ENCODE data around the gene PCYT2.
"Not testable (repeated sequence)": the region's sequence is repeated elsewhere in the genome, so short reads cannot be mapped to it uniquely, and the experiment has no call there.

The PCYT2 gene

DNA sequence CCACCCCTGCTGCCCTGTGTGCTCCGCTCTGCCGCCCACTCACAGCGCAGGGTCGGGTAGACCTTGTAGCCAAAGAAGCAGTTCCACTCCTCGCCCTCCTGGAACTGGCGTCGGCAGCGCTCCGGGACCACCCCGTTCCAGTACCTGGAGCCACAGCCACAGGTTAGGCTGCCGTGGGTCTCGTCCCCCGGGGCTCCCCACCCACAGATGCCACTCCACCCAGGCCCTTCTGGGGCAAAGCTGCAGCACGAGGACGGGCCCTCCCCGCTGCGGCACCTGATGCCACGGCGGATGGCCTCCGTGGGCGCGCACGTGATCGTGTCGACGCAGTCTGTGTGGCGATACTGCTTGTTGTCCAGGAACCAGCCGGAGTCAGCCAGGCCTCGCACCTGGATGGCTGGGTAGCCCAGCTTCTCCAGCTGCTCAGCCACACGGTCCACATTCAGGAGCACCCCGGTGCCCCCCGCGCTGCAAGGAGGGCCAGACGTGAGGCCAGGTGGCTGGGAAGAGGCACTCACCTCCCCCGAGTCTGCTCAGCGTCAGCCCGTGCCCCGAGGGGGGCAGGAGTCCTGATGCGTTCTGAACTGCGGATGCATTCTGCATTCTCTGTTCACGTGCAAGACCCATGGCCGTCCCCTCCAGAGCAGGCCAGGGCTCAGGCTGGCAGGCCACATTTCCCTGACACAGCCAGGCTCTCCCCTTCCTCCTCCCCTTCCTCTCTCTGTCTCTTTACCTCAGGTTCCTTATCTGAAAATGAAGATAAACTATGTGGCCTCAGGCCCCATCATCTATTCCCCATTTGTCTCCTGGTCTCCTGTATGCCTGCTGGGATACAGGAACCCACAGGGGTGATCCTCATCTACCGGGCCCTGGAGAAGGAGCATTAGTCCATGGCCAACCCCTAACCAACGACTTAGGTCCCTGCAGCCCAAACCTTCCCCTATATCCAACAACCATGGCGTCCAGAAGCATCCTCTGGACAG, 45.7 kb upstream of the PCYT2 start:
- H3K4me1 ChIP-seq (ENCODE audit: control extremely low read depth in 1 of 4, control insufficient read depth in 4 of 4, insufficient read depth in 4 of 4, low read length in 3 of 4): peaks cover 0 to 30% (median 23%) of the 10 kb centered on the region in 4 experiments
- H3K27ac ChIP-seq (ENCODE audit: insufficient read depth in 1 of 2, low read depth in 1 of 2, low read length in 2 of 2, poor library complexity in 1 of 2, severe bottlenecking in 2 of 2): no peak overlapping the region
- WGBS (ENCODE audit: insufficient coverage): 93% methylated on average over 44 of the region's 45 CpGs
- ChIA-PET CTCF (interaction anchor here (1.6 to 4.1 kb wide), 2 partner anchors 59 to 64 kb away, joined by 4 to 28 read pairs; no protein-coding TSS in a partner anchor), POLR2A (no interaction called here)
- no peaks in the 10 kb centered on the region for H3K36me3 ChIP-seq (ENCODE audit: control insufficient read depth in 4 of 4, insufficient read depth in 4 of 4, low read length in 3 of 4)
- no peaks in the 10 kb centered on the region for H3K9me3 ChIP-seq (ENCODE audit: control extremely low read depth in 1 of 5, control insufficient read depth in 4 of 5, insufficient read depth in 2 of 5, low read depth in 1 of 5, low read length in 4 of 5)
- peaks cover 0 to 41% (median 9%) of the 10 kb centered on the region in 5 experiments for H3K27me3 ChIP-seq (replicated peaks in 2 of 5; ENCODE audit: control insufficient read depth in 4 of 5, insufficient read depth in 5 of 5, low read length in 4 of 5)
- H3K4me3 ChIP-seq (ENCODE audit: control insufficient read depth in 1 of 7, extremely low read depth in 1 of 7, insufficient read depth in 4 of 7, low read depth in 2 of 7, low read length in 6 of 7): no peak overlapping the region
- no peak for DNase-seq

- 100% methylated on average over 7 of the region's 13 CpGs for WGBS (ENCODE audit: insufficient coverage)
- H3K9me3 ChIP-seq (ENCODE audit: control extremely low read depth in 1 of 5, control insufficient read depth in 4 of 5, insufficient read depth in 2 of 5, low read depth in 1 of 5, low read length in 4 of 5): no peaks in the 10 kb centered on the region
- H3K27me3 ChIP-seq (replicated peaks in 2 of 5; ENCODE audit: control insufficient read depth in 4 of 5, insufficient read depth in 5 of 5, low read length in 4 of 5): peaks cover 0 to 34% (median 9%) of the 10 kb centered on the region in 5 experiments
- no peak overlapping the region for H3K27ac ChIP-seq (ENCODE audit: insufficient read depth in 1 of 2, low read depth in 1 of 2, low read length in 2 of 2, poor library complexity in 1 of 2, severe bottlenecking in 2 of 2)
- no peak overlapping the region for H3K4me3 ChIP-seq (ENCODE audit: control insufficient read depth in 1 of 7, extremely low read depth in 1 of 7, insufficient read depth in 4 of 7, low read depth in 2 of 7, low read length in 6 of 7)
- ChIA-PET CTCF (interaction anchor here (1.1 to 4.1 kb wide), 7 partner anchors 10 to 74 kb away, joined by 3 to 28 read pairs (median 3); no protein-coding TSS in a partner anchor), POLR2A (no interaction called here)
- DNase-seq: no peak
- no peaks in the 10 kb centered on the region for H3K36me3 ChIP-seq (ENCODE audit: control insufficient read depth in 4 of 4, insufficient read depth in 4 of 4, low read length in 3 of 4)
- peaks cover 0 to 28% (median 19%) of the 10 kb centered on the region in 4 experiments for H3K4me1 ChIP-seq (ENCODE audit: control extremely low read depth in 1 of 4, control insufficient read depth in 4 of 4, insufficient read depth in 4 of 4, low read length in 3 of 4)
These were observed 44.8 kb upstream of the PCYT2 start for GRCh38 chr17:81955756-81956544.

DNA sequence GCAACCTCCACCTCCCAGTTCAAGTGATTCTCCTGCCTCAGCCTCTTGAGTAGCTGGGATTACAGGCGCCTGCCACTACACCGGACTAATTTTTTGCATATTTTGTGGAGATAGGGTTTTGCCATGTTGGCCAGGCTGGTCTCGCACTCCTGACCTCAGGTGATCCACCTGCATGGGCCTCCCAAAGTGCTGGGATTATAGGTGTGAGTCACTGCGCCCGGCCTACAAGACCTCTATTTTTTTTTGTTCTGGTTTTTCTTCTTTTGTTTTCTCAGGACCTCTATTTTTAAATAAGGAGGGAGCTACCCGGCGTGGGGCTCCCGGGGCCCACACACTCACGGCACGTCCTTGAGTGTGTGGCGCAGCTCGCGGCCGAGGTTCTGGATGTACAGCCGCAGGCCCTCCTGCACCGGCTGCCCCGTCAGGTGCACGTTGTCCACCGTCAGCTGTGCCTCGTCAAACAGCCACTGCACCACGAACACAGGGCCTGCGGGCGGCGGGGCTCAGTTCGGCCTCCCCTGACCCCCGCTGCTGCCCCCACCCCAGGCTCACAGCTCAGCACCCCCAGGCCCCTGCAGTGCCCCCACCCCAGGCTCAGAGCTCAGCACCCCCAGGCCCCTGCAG, 44.0 kb upstream of the PCYT2 start:
- H3K27ac ChIP-seq (ENCODE audit: insufficient read depth in 1 of 2, low read depth in 1 of 2, low read length in 2 of 2, poor library complexity in 1 of 2, severe bottlenecking in 2 of 2): no peak overlapping the region
- POLR2A ChIA-PET: interaction anchor here (0.6 to 0.9 kb wide), 3 partner anchors 11 to 89 kb away, joined by 3 to 7 read pairs (median 3); no protein-coding TSS in a partner anchor
- WGBS (ENCODE audit: insufficient coverage): 97% methylated on average over 15 of the region's 26 CpGs
- no peaks in the 10 kb centered on the region for H3K36me3 ChIP-seq (ENCODE audit: control insufficient read depth in 4 of 4, insufficient read depth in 4 of 4, low read length in 3 of 4)
- H3K4me3 ChIP-seq (ENCODE audit: control insufficient read depth in 1 of 7, extremely low read depth in 1 of 7, insufficient read depth in 4 of 7, low read depth in 2 of 7, low read length in 6 of 7): no peak overlapping the region
- H3K4me1 ChIP-seq (ENCODE audit: control extremely low read depth in 1 of 4, control insufficient read depth in 4 of 4, insufficient read depth in 4 of 4, low read length in 3 of 4): peaks cover 0 to 22% (median 14%) of the 10 kb centered on the region in 4 experiments
- H3K27me3 ChIP-seq (replicated peaks in 2 of 5; ENCODE audit: control insufficient read depth in 4 of 5, insufficient read depth in 5 of 5, low read length in 4 of 5): peaks cover 0 to 26% (median 9%) of the 10 kb centered on the region in 5 experiments
- CTCF ChIA-PET: interaction anchor here (0.9 to 4.1 kb wide), 9 partner anchors 9 to 75 kb away, joined by 3 to 28 read pairs (median 3); no protein-coding TSS in a partner anchor
- no peaks in the 10 kb centered on the region for H3K9me3 ChIP-seq (ENCODE audit: control extremely low read depth in 1 of 5, control insufficient read depth in 4 of 5, insufficient read depth in 2 of 5, low read depth in 1 of 5, low read length in 4 of 5)
- DNase-seq: no peak

DNA sequence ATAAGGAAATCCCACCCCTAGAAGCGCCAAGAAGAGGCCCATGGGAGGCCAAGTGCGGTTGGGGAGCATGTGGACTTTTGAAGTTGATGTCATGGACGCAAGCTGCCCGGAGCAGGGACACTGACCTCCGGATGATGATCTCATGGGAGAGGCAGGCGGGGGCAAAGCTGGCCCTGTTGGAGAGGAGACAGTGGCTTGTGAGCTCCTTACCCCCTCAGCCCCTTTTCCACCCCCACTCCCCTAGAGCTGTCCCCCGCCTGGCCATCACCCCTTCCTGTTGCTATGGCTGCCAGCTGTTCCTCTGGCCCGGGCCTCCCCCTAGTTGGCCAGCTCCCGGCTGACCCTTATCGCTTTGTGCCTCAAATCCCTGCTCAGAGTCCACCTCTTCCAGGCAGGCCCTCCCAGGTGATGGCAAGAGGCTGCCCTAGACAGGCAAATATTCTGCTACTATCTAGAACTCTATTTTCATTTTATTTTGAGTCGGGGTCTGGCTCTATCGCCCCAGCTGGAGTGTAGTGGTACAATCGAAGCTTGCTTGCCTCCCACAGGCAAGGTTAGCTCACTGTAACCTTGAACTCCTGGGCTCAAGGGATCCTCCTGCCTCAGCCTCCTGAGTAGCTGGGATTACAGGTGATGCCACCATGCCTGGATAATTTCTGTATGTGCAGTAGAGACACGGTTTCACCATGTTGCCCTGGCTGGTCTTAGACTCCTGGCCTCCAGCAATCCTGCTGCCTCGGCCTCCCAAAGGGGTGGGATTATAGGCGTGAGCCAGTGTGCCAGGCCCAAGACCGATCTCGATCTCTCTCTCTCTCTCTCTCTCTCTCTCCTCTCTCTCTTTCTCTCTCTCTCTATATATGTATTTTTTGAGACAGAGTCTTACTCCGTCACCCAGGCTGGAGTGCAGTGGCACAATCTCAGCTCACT, 43.2 kb upstream of the PCYT2 start:
- Histone ChIP-seq H3K9me3 (ENCODE audit: control extremely low read depth in 1 of 5, control insufficient read depth in 4 of 5, insufficient read depth in 2 of 5, low read depth in 1 of 5, low read length in 4 of 5) (no peaks in the 10 kb centered on the region), H3K27me3 (replicated peaks in 2 of 5; ENCODE audit: control insufficient read depth in 4 of 5, insufficient read depth in 5 of 5, low read length in 4 of 5) (peaks cover 0 to 20% (median 9%) of the 10 kb centered on the region in 5 experiments), H3K4me1 (ENCODE audit: control extremely low read depth in 1 of 4, control insufficient read depth in 4 of 4, insufficient read depth in 4 of 4, low read length in 3 of 4) (peaks cover 0 to 15% (median 8%) of the 10 kb centered on the region in 4 experiments), H3K36me3 (ENCODE audit: control insufficient read depth in 4 of 4, insufficient read depth in 4 of 4, low read length in 3 of 4) (no peaks in the 10 kb centered on the region), H3K4me3 (ENCODE audit: control insufficient read depth in 1 of 7, extremely low read depth in 1 of 7, insufficient read depth in 4 of 7, low read depth in 2 of 7, low read length in 6 of 7) (no peak overlapping the region), H3K27ac (ENCODE audit: insufficient read depth in 1 of 2, low read depth in 1 of 2, low read length in 2 of 2, poor library complexity in 1 of 2, severe bottlenecking in 2 of 2) (no peak overlapping the region)
- CTCF ChIA-PET: interaction anchor here (0.9 to 4.1 kb wide), 14 partner anchors 8 to 221 kb away, joined by 3 to 28 read pairs (median 3); no protein-coding TSS in a partner anchor
- POLR2A ChIA-PET: interaction anchor here (0.6 to 0.9 kb wide), 3 partner anchors 12 to 88 kb away, joined by 3 to 7 read pairs (median 3); no protein-coding TSS in a partner anchor
- 89% methylated on average over 16 of the region's 19 CpGs for WGBS (ENCODE audit: insufficient coverage)
- DNase-seq: no peak

DNA sequence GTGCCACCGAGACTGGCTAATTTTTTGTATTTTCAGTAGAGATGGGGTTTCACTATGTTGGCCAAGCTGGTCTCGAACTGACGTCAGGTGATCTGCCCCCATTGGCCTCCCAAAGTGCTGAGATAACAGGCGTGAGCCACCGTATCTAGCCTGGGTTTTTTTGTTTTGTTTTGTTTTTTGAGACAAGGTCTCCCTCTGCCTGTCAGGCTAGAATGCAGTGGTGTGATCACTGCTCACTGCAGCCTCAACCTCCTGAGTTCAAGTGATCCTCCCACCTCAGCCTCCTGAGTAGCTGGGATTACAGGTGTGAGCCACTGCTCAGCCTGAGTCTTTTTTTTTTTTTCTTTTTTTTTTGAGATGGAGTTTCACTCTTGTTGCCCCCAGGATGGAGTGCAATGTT, 42.2 kb upstream of the PCYT2 start:
- H3K9me3 ChIP-seq (ENCODE audit: control extremely low read depth in 1 of 5, control insufficient read depth in 4 of 5, insufficient read depth in 2 of 5, low read depth in 1 of 5, low read length in 4 of 5); H3K4me3 ChIP-seq (ENCODE audit: control insufficient read depth in 1 of 7, extremely low read depth in 1 of 7, insufficient read depth in 4 of 7, low read depth in 2 of 7, low read length in 6 of 7); H3K27ac ChIP-seq (ENCODE audit: insufficient read depth in 1 of 2, low read depth in 1 of 2, low read length in 2 of 2, poor library complexity in 1 of 2, severe bottlenecking in 2 of 2); H3K36me3 ChIP-seq (ENCODE audit: control insufficient read depth in 4 of 4, insufficient read depth in 4 of 4, low read length in 3 of 4); DNase-seq: not testable (repeated sequence)
- H3K27me3 ChIP-seq (replicated peaks in 2 of 5; ENCODE audit: control insufficient read depth in 4 of 5, insufficient read depth in 5 of 5, low read length in 4 of 5): peaks cover 0 to 10% (median 3%) of the 10 kb centered on the region in 5 experiments
- H3K4me1 ChIP-seq (ENCODE audit: control extremely low read depth in 1 of 4, control insufficient read depth in 4 of 4, insufficient read depth in 4 of 4, low read length in 3 of 4): peaks cover 0 to 12% (median 4%) of the 10 kb centered on the region in 4 experiments
- ChIA-PET POLR2A (interaction anchor here (0.6 to 0.9 kb wide), 2 partner anchors 84 to 1763 kb away, joined by 3 read pairs; no protein-coding TSS in a partner anchor), CTCF (interaction anchor here (1.0 to 4.1 kb wide), 8 partner anchors 9 to 220 kb away, joined by 3 to 28 read pairs (median 4); partner anchors contain the start of gene ASPSCR1)
- WGBS (ENCODE audit: insufficient coverage): 67% methylated on average over 3 of the region's 5 CpGs
